Measurements from ENCODE around the gene OR2AT4. TPM values are rescaled to one million over a fixed set of nuclear protein-coding genes. Genes with fewer than 3 reads are reported as not detected.
"Not testable (repeated sequence)": the region's sequence is repeated elsewhere in the genome, so short reads cannot be mapped to it uniquely, and the experiment has no call there.

Gene OR2AT4
- total and polyA plus RNA-seq, 2 experiments from 2014 or later = 0.07 TPM; not detected in 1

DNA sequence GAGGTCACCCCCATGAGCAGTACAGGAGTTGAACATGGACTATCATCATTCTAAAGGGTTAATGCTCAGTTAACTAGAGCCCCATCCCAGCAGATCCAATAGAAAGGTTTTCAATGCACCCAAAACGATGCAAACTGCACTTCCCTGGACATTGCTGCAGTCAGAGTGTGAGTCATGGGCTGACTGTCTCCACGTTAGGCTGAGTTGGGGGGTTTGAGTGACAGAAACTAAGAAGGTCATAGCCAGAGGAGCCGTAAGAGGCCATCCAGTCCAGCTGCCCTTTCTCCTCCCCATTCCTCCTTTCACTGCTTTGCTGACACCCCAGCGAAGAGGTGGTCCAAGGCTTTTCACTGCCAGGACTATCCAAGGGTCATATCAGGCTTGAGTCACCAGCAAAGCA, 10.5 kb upstream of the OR2AT4 start:
- DNase-seq (ENCODE audit: low spot score) = no peak
- Histone ChIP-seq H3K4me2 (no peak overlapping the region), H3K79me2 (no peaks in the 10 kb centered on the region), H3K4me1 (ENCODE audit: insufficient read depth) (no peaks in the 10 kb centered on the region), H4K20me1 (ENCODE audit: insufficient read depth, poor library complexity, severe bottlenecking) (no peaks in the 10 kb centered on the region), H3K9me3 (ENCODE audit: low read depth) (no peaks in the 10 kb centered on the region), H3K4me3 (no peak overlapping the region), H3K36me3 (replicated peaks; ENCODE audit: insufficient read depth, low read depth) (no peaks in the 10 kb centered on the region), H3K9me2 (replicated peaks; ENCODE audit: insufficient read depth) (no peaks in the 10 kb centered on the region), H3K27ac (no peak overlapping the region), H2AFZ (no peak overlapping the region), H3K27me3 (no peaks in the 10 kb centered on the region)
- TF ChIP-seq EZH2 (IDR thresholded peaks at IDR 0.05; ENCODE audit: borderline replicate concordance) = no peak
- TF ChIP-seq, protein P1, sequence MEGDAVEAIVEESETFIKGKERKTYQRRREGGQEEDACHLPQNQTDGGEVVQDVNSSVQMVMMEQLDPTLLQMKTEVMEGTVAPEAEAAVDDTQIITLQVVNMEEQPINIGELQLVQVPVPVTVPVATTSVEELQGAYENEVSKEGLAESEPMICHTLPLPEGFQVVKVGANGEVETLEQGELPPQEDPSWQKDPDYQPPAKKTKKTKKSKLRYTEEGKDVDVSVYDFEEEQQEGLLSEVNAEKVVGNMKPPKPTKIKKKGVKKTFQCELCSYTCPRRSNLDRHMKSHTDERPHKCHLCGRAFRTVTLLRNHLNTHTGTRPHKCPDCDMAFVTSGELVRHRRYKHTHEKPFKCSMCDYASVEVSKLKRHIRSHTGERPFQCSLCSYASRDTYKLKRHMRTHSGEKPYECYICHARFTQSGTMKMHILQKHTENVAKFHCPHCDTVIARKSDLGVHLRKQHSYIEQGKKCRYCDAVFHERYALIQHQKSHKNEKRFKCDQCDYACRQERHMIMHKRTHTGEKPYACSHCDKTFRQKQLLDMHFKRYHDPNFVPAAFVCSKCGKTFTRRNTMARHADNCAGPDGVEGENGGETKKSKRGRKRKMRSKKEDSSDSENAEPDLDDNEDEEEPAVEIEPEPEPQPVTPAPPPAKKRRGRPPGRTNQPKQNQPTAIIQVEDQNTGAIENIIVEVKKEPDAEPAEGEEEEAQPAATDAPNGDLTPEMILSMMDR (IDR thresholded peaks at IDR 0.05; ENCODE audit: poor library complexity) = no peak
- WGBS (ENCODE audit: low lambda C conversion rate, missing lambda C conversion rate) = 46% methylated on average over 4 of the region's 4 CpGs

DNA sequence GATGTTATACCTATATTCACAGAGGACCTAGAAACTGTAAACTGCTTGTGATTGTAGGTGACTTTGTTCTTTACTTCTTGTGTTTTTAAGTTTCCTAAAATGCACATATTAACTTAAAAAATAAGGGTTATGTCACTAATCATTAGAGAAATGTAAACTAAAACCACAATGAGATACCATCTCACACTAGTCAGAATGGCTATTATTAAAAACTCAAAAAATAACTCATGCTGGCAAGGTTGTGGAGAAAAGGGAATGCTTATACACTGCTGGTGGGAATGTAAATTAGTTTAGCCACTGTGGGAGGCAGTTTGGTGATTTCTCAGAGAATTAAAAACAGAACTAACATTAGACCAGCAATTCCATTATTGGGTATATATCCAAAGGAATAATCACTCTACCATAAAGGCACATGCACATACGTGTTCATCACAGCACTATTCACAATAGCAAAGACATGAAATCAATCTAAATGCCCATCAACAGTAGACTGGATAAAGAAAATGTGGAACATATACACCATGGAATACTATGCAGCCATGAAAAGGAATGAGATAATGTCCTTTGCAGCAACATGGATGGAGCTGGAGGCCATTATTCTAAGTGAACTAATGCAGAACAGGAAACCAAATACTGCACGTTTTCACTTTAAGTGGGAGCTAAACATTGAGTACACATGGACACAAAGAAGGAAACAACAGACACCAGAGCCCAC, 9.4 kb upstream of the OR2AT4 start:
- not testable (repeated sequence) for H4K20me1 ChIP-seq (ENCODE audit: insufficient read depth, poor library complexity, severe bottlenecking)

DNA sequence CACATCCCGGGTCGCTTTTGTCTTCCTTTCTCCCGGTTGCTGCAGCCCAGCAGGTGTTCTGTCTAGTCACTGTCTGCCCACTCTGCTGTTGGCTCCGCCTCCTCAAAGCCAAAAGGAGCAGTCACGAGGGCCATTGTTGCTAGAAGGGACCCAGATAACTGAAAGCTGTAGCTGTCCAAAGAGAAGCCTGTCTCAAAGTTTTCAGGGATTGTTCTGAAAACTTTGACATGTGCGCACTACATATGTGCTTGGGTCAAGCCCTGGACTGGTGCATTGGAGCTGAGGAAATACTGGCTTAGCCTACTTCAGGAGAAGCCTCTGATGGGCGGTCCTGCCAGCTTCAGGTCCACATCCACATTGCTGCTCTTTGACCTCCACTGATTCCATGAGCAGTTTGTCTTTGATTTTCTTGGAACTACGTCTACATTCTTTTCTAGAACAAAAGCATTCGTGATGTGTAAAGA, 8.8 kb upstream of the OR2AT4 start:
- Histone ChIP-seq H3K9me2 (replicated peaks; ENCODE audit: insufficient read depth) (no peaks in the 10 kb centered on the region), H3K4me3 (no peak overlapping the region), H3K4me1 (ENCODE audit: insufficient read depth) (no peaks in the 10 kb centered on the region), H4K20me1 (ENCODE audit: insufficient read depth, poor library complexity, severe bottlenecking) (no peaks in the 10 kb centered on the region), H3K27me3 (peaks cover 2% of the 10 kb centered on the region), H3K27ac (no peak overlapping the region), H2AFZ (no peak overlapping the region), H3K9me3 (ENCODE audit: low read depth) (no peaks in the 10 kb centered on the region), H3K36me3 (replicated peaks; ENCODE audit: insufficient read depth, low read depth) (no peaks in the 10 kb centered on the region), H3K79me2 (no peaks in the 10 kb centered on the region), H3K4me2 (no peak overlapping the region)
- TF ChIP-seq EZH2phosphoT487 (IDR thresholded peaks at IDR 0.05; ENCODE audit: low read depth, severe bottlenecking, unreplicated experiment) (no peak), EZH2 (IDR thresholded peaks at IDR 0.05; ENCODE audit: borderline replicate concordance) (no peak)
- TF ChIP-seq, protein P1 (IDR thresholded peaks at IDR 0.05; ENCODE audit: poor library complexity) = no peak
- peak; percentile 16 for DNase-seq (ENCODE audit: low spot score)
- WGBS (ENCODE audit: low lambda C conversion rate, missing lambda C conversion rate) = 59% methylated on average over 9 of the region's 9 CpGs

More for the DNA sequence above, 9.4 kb upstream of the OR2AT4 start:
- not testable (repeated sequence) for H3K4me3 ChIP-seq; DNase-seq (ENCODE audit: low spot score); H3K4me2 ChIP-seq; H3K4me1 ChIP-seq (ENCODE audit: insufficient read depth); H2AFZ ChIP-seq; H3K36me3 ChIP-seq (replicated peaks; ENCODE audit: insufficient read depth, low read depth); H3K27ac ChIP-seq; H3K9me3 ChIP-seq (ENCODE audit: low read depth); H3K27me3 ChIP-seq; H3K79me2 ChIP-seq; H3K9me2 ChIP-seq (replicated peaks; ENCODE audit: insufficient read depth)
- 74% methylated on average over 2 of the region's 2 CpGs for WGBS (ENCODE audit: low lambda C conversion rate, missing lambda C conversion rate)

DNA sequence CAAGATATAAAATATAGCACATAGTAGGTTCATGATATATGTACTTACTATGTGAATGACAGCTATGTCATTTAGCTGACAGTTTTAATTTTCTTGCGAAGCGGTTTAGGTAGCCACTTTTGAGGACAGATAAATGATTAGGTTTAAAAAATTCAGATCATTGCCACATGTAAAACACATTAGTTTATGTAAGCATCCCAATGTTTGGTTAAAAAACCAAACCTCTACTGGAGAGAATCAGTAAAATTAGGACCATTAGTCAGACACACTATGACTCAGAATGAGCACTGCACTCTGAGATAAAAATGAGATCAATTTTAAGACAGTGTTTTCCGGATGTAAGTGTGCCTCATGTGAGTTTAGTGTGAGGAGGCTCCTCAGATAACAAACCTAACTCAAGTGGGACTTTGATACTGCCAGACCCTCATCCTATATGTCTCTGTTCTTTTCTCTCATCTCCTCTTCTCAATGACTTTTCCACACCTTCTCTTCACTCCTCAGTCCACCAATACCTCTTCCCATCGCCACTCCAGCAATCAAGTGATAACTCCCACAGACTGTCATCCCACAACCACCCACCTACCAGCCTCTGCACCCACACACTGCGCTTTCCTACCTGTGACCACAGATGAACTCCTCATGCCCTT, 6.8 kb upstream of the OR2AT4 start:
- Histone ChIP-seq H3K9me2 (replicated peaks; ENCODE audit: insufficient read depth) (no peaks in the 10 kb centered on the region), H3K4me1 (ENCODE audit: insufficient read depth) (no peaks in the 10 kb centered on the region), H3K4me3 (no peak overlapping the region), H3K4me2 (no peak overlapping the region), H4K20me1 (ENCODE audit: insufficient read depth, poor library complexity, severe bottlenecking) (no peaks in the 10 kb centered on the region), H3K27ac (no peak overlapping the region), H3K36me3 (replicated peaks; ENCODE audit: insufficient read depth, low read depth) (no peaks in the 10 kb centered on the region), H3K79me2 (no peaks in the 10 kb centered on the region), H3K27me3 (peaks cover 2% of the 10 kb centered on the region), H3K9me3 (ENCODE audit: low read depth) (no peaks in the 10 kb centered on the region), H2AFZ (no peak overlapping the region)
- TF ChIP-seq, protein P1 (IDR thresholded peaks at IDR 0.05; ENCODE audit: poor library complexity) = no peak
- TF ChIP-seq EZH2 (IDR thresholded peaks at IDR 0.05; ENCODE audit: borderline replicate concordance) = no peak
- no peak for TF ChIP-seq EZH2phosphoT487 (IDR thresholded peaks at IDR 0.05; ENCODE audit: low read depth, severe bottlenecking, unreplicated experiment)
- no peak for DNase-seq (ENCODE audit: low spot score)
- 87% methylated on average over 5 of the region's 5 CpGs for WGBS (ENCODE audit: low lambda C conversion rate, missing lambda C conversion rate)
